ENCODE results near the gene RTP1. TPM values are rescaled to one million over a fixed set of nuclear protein-coding genes. Genes with fewer than 3 reads are reported as not detected.

The RTP1 gene
- total and polyA plus RNA-seq, 9 of the 15 experiments (the other 6 are each of a cell fraction or from before 2014, with no cell fraction given) = not detected

DNA sequence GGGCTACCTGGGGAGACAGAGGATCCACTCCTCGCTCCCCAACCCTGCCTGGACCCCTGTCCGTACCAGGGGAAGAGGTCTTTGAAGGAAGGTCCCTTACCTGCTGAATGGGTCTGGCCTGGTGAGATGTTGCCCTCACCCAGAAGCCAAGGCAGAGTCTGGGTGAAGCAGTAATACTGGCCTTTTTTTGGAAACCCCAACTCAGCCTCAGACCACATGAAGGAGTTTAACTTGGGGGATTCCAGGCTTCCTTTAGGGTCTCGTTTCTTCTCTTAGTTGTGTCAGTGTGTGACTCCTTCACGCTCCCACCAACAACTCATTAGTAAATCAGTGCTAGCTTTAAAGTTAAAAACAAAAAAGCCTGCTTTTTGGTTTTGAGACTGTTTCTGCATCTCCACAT is 45.6 kb downstream of the RTP1 start:
- intact Hi-C loops (cut with micrococcal nuclease) = no loop called here
- TF ChIP-seq ZFP1 (CRISPR knock-in tag; IDR thresholded peaks at IDR 0.05) (no peak), JUND (IDR thresholded peaks at IDR 0.05; ENCODE audit: borderline replicate concordance, low read depth, low read length) (no peak), JUND (tag; IDR thresholded peaks at IDR 0.05; ENCODE audit: borderline replicate concordance, low read depth, low read length) (no peak), HDAC3 (IDR thresholded peaks at IDR 0.05; ENCODE audit: borderline replicate concordance, partially characterized antibody) (no peak), NEUROD1 (IDR thresholded peaks at IDR 0.05; ENCODE audit: borderline replicate concordance, low read depth, low read length, partially characterized antibody) (no peak), BACH1 (tag; IDR thresholded peaks at IDR 0.05) (no peak), TSC22D4 (tag; IDR thresholded peaks at IDR 0.05) (no peak), TCF7 (IDR thresholded peaks at IDR 0.05; ENCODE audit: borderline replicate concordance) (no peak), THRAP3 (IDR thresholded peaks at IDR 0.05; ENCODE audit: borderline replicate concordance) (no peak), MCM2 (IDR thresholded peaks at IDR 0.05; ENCODE audit: low read depth) (no peak), ZNF175 (CRISPR knock-in tag; IDR thresholded peaks at IDR 0.05; ENCODE audit: low read depth) (no peak), ERF (CRISPR knock-in tag; IDR thresholded peaks at IDR 0.05) (no peak), ZNF655 (CRISPR knock-in tag; IDR thresholded peaks at IDR 0.05) (no peak), SMARCA4 (IDR thresholded peaks at IDR 0.05) (no peak), THAP12 (CRISPR knock-in tag; IDR thresholded peaks at IDR 0.05) (no peak), MAFF (IDR thresholded peaks at IDR 0.05; ENCODE audit: low read length) (no peak), CHD4 (IDR thresholded peaks at IDR 0.05; ENCODE audit: insufficient read depth, insufficient replicate concordance, low read depth, low read length, poor library complexity, severe bottlenecking) (no peak)
- no peaks in the 10 kb centered on the region for H3K9me3 ChIP-seq (replicated peaks; ENCODE audit: control insufficient read depth, insufficient read depth, low read depth, low read length)
- no peaks in the 10 kb centered on the region for H3K79me2 ChIP-seq (ENCODE audit: control insufficient read depth, insufficient read depth, low read length)
- H3K27me3 ChIP-seq (ENCODE audit: control insufficient read depth in 2 of 2, insufficient read depth in 2 of 2, low read length in 2 of 2) = peaks cover 5 to 24% of the 10 kb centered on the region in 2 experiments; a peak in 4 of 5 replicates
- 4% methylated on average over 4 of the region's 4 CpGs for WGBS (ENCODE audit: insufficient coverage, low coverage, missing lambda C conversion rate)
- no peak overlapping the region for H3K27ac ChIP-seq (ENCODE audit: extremely low read depth, low read depth, low read length)
- no peaks in the 10 kb centered on the region for H3K4me1 ChIP-seq (replicated peaks in 1 of 2; ENCODE audit: control insufficient read depth in 2 of 2, insufficient read depth in 2 of 2, low read length in 2 of 2)
- ATAC-seq (no peak), DNase-seq (ENCODE audit: extremely low read depth in 1 of 4, low spot score in 3 of 4) (no peak), FAIRE-seq (no peak)
- BruUV-seq (replicated peaks) = no TSS peak
- no peak overlapping the region for H2AFZ ChIP-seq (ENCODE audit: low read depth, low read length)
- H4K20me1 ChIP-seq (replicated peaks; ENCODE audit: control insufficient read depth, insufficient read depth, low read length) = no peaks in the 10 kb centered on the region
- H3K36me3 ChIP-seq (ENCODE audit: control insufficient read depth, insufficient read depth, low read length) = no peaks in the 10 kb centered on the region
- no peak overlapping the region for H3K4me3 ChIP-seq
- ChIA-PET POLR2A (interaction anchor here (0.6 to 0.7 kb wide), 2 partner anchors 476 to 1266 kb away, joined by 4 to 6 read pairs; no protein-coding TSS in a partner anchor), CTCF (ENCODE audit: low intra/inter-chr PET ratio) (no interaction called here)
- in situ Hi-C loops (cut with MboI) = no loop called here
- no peaks in the 10 kb centered on the region for H3K9me1 ChIP-seq (ENCODE audit: control insufficient read depth, insufficient read depth, low read length)
- H3K9ac ChIP-seq (ENCODE audit: insufficient read depth in 1 of 2, low read depth in 2 of 2, low read length in 2 of 2) = no peak overlapping the region
- H3K4me2 ChIP-seq (ENCODE audit: insufficient read depth, low read length) = no peak overlapping the region
